GM13976 (cell line): Measurements from ENCODE around the gene THSD4.

Experiments used
- DNase-seq: peaks from one replicate; pipeline ENCODE4 v3.0.0; 2012; ENCODE audit warnings: low spot score
- CTCF ChIP-seq: IDR thresholded peaks from 2 replicates; pipeline ENCODE4 v1.5.1; 2012; ENCODE audit warnings: borderline replicate concordance, mild to moderate bottlenecking; ENCODE audit not compliant: insufficient read depth; ENCODE audit errors: extremely low read depth, missing control alignments, control extremely low read depth
- in situ Hi-C: fragments of 300-500 bp; cut with MboI; formaldehyde crosslinking; loops from one replicate; pipeline ENCODE4 v1.12.0; 2022; ENCODE audit warnings: low sequenced_read_pairs, mixed read lengths, inconsistent platforms; ENCODE audit not compliant: unreplicated experiment

THSD4 gene

GRCh38 chr15:71567173-71567572 lies 451.9 kb downstream of the THSD4 start:
- no peak for DNase-seq
- in situ Hi-C loops = no loop called here
- no peak for TF ChIP-seq CTCF

GRCh38 chr15:71568227-71568626 lies 453.0 kb downstream of the THSD4 start:
- DNase-seq = no peak
- TF ChIP-seq CTCF = no peak
- in situ Hi-C loops = no loop called here

GRCh38 chr15:71570736-71571135 lies 455.5 kb downstream of the THSD4 start:
- in situ Hi-C loops = no loop called here
- TF ChIP-seq CTCF = no peak
- no peak for DNase-seq

GRCh38 chr15:71571641-71572040 lies 456.4 kb downstream of the THSD4 start:
- DNase-seq = no peak
- no peak for TF ChIP-seq CTCF
- in situ Hi-C loops = no loop called here

- TF ChIP-seq CTCF = no peak
- no peak for DNase-seq
- in situ Hi-C loops = no loop called here
Observed at GRCh38 chr15:71572452-71573053, 457.3 kb downstream of the THSD4 start.

- no peak for TF ChIP-seq CTCF
- in situ Hi-C loops = no loop called here
- no peak for DNase-seq
Observed at GRCh38 chr15:71573599-71573998, 458.3 kb downstream of the THSD4 start.
